ENCODE results near the gene KCTD8. TPM values are rescaled to one million over a fixed set of nuclear protein-coding genes. Genes with fewer than 3 reads are reported as not detected.

KCTD8 gene
- total RNA-seq, 1 experiment from 2014 or later, result not detected

GRCh38 chr4:44425614-44426208 is 22.9 kb downstream of the KCTD8 start:
- H2AFZ ChIP-seq (ENCODE audit: low read depth, low read length, poor library complexity, severe bottlenecking), result no peak overlapping the region
- no peaks in the 10 kb centered on the region for H3K4me1 ChIP-seq (ENCODE audit: control insufficient read depth in 1 of 2, insufficient read depth in 2 of 2, low read length in 2 of 2)
- no peak overlapping the region for H3K4me2 ChIP-seq (ENCODE audit: low read length)
- no peaks in the 10 kb centered on the region for H4K20me1 ChIP-seq (ENCODE audit: insufficient read depth)
- H3K9me3 ChIP-seq (ENCODE audit: control insufficient read depth in 1 of 2, insufficient read depth in 1 of 2, low read depth in 1 of 2, low read length in 2 of 2), result peaks cover 0 to 12% of the 10 kb centered on the region in 2 experiments; a peak in 2 of 4 replicates
- RAD21 ChIA-PET (ENCODE audit: low non-redundant PET in 1 of 2, low total read pairs in 2 of 2, uncharacterized antibody in 2 of 2, unreplicated experiment in 2 of 2), result no interaction called here
- intact Hi-C loops (cut with micrococcal nuclease), result no loop called here
- no peaks in the 10 kb centered on the region for H3K9me2 ChIP-seq (ENCODE audit: insufficient read depth)
- H3K4me3 ChIP-seq (replicated peaks in 1 of 2; ENCODE audit: low read depth in 1 of 2, low read length in 2 of 2), result no peak overlapping the region
- no peaks in the 10 kb centered on the region for H3K36me3 ChIP-seq (ENCODE audit: control insufficient read depth in 1 of 2, insufficient read depth in 2 of 2, low read length in 2 of 2)
- H3K9ac ChIP-seq (ENCODE audit: low read length), result no peak overlapping the region
- TF ChIP-seq EGR1 (IDR thresholded peaks at IDR 0.05; ENCODE audit: low read depth) (no peak), SIN3A (IDR thresholded peaks at IDR 0.05; ENCODE audit: low read depth) (no peak), ATF3 (IDR thresholded peaks at IDR 0.05) (no peak), CEBPB (IDR thresholded peaks at IDR 0.05; ENCODE audit: low read depth) (no peak), REST (IDR thresholded peaks at IDR 0.05; ENCODE audit: low read depth) (no peak), ELF1 (IDR thresholded peaks at IDR 0.05; ENCODE audit: borderline replicate concordance, low read depth) (no peak), EZH2phosphoT487 (IDR thresholded peaks at IDR 0.05; ENCODE audit: borderline replicate concordance) (no peak), ZNF274 (IDR thresholded peaks at IDR 0.05; ENCODE audit: low read depth, low read length) (no peak), YY1 (IDR thresholded peaks at IDR 0.05; ENCODE audit: extremely low read depth, insufficient replicate concordance, low read depth, low read length) (no peak), ZFX (IDR thresholded peaks at IDR 0.05) (no peak), TCF7L2 (IDR thresholded peaks at IDR 0.05; ENCODE audit: borderline replicate concordance, extremely low read depth, insufficient read depth, insufficient read length) (no peak)
- DNase-seq (ENCODE audit: low read depth, low spot score) (no peak), ATAC-seq (no peak)
- no peak overlapping the region for H3K27ac ChIP-seq (ENCODE audit: low read depth, low read length)
- CTCF ChIA-PET, result no interaction called here
- POLR2A ChIA-PET, result no interaction called here
- BruUV-seq (replicated peaks), result no TSS peak
- H3K27me3 ChIP-seq (ENCODE audit: insufficient read depth, low read length), result no peaks in the 10 kb centered on the region
- no peaks in the 10 kb centered on the region for H3K79me2 ChIP-seq (ENCODE audit: insufficient read depth, low read length)

All from HCT116 (cell line).